ENCODE results near the gene LETM1. TPM values are rescaled to one million over a fixed set of nuclear protein-coding genes. Genes with fewer than 3 reads are reported as not detected.
A peak's percentile ranks its signal among the peaks of the same experiment; 100 is the strongest.

The LETM1 gene
- total and polyA plus RNA-seq, 2 of the 13 experiments (the other 11 are each of a cell fraction or from before 2014, with no cell fraction given) = 9.7 to 41.6 TPM

GRCh38 chr4:1899149-1900086 lies 43.5 kb upstream of the LETM1 start:
- peak; percentile 44 for FAIRE-seq
- TF ChIP-seq ZNF891 (CRISPR knock-in tag; IDR thresholded peaks at IDR 0.05) (peak; percentile 46; the same call in 1 of the 2 replicates), SOX6 (IDR thresholded peaks at IDR 0.05) (no peak), SOX6 (CRISPR knock-in tag; IDR thresholded peaks at IDR 0.05) (0 out of 2 replicates have a peak, but pooled peaks have one; percentile 11), ZNF501 (CRISPR knock-in tag; IDR thresholded peaks at IDR 0.05) (peak; percentile 69), CTCF (CRISPR knock-in tag; IDR thresholded peaks at IDR 0.05) (peak; percentile 93), KMT2A (CRISPR knock-in tag; IDR thresholded peaks at IDR 0.05) (peak; percentile 61; the same call in 1 of the 2 replicates), SOX13 (IDR thresholded peaks at IDR 0.05) (no peak), SOX13 (CRISPR knock-in tag; conservative IDR thresholded peaks at IDR 0.05 in 1 of 2, IDR thresholded peaks at IDR 0.05 in 1 of 2) (0 out of 4 replicates have a peak, but pooled peaks of 1 of the 2 experiments have one; percentile 11), NBN (conservative IDR thresholded peaks at IDR 0.05) (no peak), ZNF335 (CRISPR knock-in tag; IDR thresholded peaks at IDR 0.05) (0 out of 2 replicates have a peak, but pooled peaks have one; percentile 44), ELF3 (CRISPR knock-in tag; IDR thresholded peaks at IDR 0.05) (peak; percentile 38; the same call in 1 of the 2 replicates), ZBTB34 (CRISPR knock-in tag; IDR thresholded peaks at IDR 0.05) (no peak), ZNF350 (CRISPR knock-in tag; IDR thresholded peaks at IDR 0.05; ENCODE audit: borderline replicate concordance, low read depth) (peak; percentile 35; the same call in 1 of the 2 replicates), HOXA3 (CRISPR knock-in tag; IDR thresholded peaks at IDR 0.05) (peak; percentile 49; the same call in 1 of the 2 replicates), GATAD2A (CRISPR knock-in tag; IDR thresholded peaks at IDR 0.05) (0 out of 2 replicates have a peak, but pooled peaks have one; percentile 14), YY1 (IDR thresholded peaks at IDR 0.05; ENCODE audit: insufficient read depth, insufficient replicate concordance, low read depth, low read length) (peak; percentile 17), RCOR2 (CRISPR knock-in tag; IDR thresholded peaks at IDR 0.05) (peak; percentile 61; the same call in 1 of the 2 replicates)
- TF ChIP-seq, protein P1, sequence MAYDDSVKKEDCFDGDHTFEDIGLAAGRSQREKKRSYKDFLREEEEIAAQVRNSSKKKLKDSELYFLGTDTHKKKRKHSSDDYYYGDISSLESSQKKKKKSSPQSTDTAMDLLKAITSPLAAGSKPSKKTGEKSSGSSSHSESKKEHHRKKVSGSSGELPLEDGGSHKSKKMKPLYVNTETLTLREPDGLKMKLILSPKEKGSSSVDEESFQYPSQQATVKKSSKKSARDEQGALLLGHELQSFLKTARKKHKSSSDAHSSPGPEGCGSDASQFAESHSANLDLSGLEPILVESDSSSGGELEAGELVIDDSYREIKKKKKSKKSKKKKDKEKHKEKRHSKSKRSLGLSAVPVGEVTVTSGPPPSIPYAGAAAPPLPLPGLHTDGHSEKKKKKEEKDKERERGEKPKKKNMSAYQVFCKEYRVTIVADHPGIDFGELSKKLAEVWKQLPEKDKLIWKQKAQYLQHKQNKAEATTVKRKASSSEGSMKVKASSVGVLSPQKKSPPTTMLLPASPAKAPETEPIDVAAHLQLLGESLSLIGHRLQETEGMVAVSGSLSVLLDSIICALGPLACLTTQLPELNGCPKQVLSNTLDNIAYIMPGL (CRISPR knock-in tag; IDR thresholded peaks at IDR 0.05; ENCODE audit: borderline replicate concordance in 1 of 2, low read depth in 1 of 2) = peak in 1 of 2 experiments; percentile 43; a peak in 1 of 4 replicates

More at GRCh38 chr4:1899149-1900086, 43.5 kb upstream of the LETM1 start:
- in situ Hi-C loops (cut with HindIII; ENCODE audit: extremely low pct_ligation_motif_present, low pct_unique_long_range_greater_than_20kb) (loop anchor here (5.0 kb wide), 1 partner anchor 37 kb away; no protein-coding TSS in a partner anchor), intact Hi-C loops (cut with micrococcal nuclease; ENCODE audit: unreplicated experiment) (loop anchor here (1.0 to 5.0 kb wide), 3 partner anchors 43 to 153 kb away; partner anchors contain the start of gene LETM1)
- H4K20me1 ChIP-seq (ENCODE audit: insufficient read depth, low read length) = peaks cover 19% of the 10 kb centered on the region
- no peaks in the 10 kb centered on the region for H3K9me3 ChIP-seq (ENCODE audit: low read length)
- H3K4me2 ChIP-seq (ENCODE audit: low read depth, low read length) = no peak overlapping the region
- no peak overlapping the region for H2AFZ ChIP-seq (ENCODE audit: low read length)
- WGBS (ENCODE audit: low lambda C conversion rate) = 33% methylated on average over 12 of the region's 15 CpGs
- H3K27ac ChIP-seq (ENCODE audit: extremely low read length, insufficient read depth, low read length) = no peak overlapping the region
- no peak overlapping the region for H3K4me3 ChIP-seq (replicated peaks in 1 of 3; ENCODE audit: insufficient read depth in 1 of 3, low read depth in 2 of 3, low read length in 3 of 3)
- BruUV-seq (replicated peaks) = no TSS peak
- H3K27me3 ChIP-seq (ENCODE audit: control insufficient read depth in 1 of 2, insufficient read depth in 2 of 2, low read length in 2 of 2) = no peaks in the 10 kb centered on the region
- ATAC-seq (peak; percentile 93), DNase-seq (ENCODE audit: low spot score) (peak; percentile 70)
- peaks cover 13 to 50% of the 10 kb centered on the region in 2 experiments for H3K36me3 ChIP-seq (replicated peaks in 1 of 2; ENCODE audit: control insufficient read depth in 1 of 2, insufficient read depth in 2 of 2, low read length in 2 of 2)
- no peak overlapping the region for H3K9ac ChIP-seq (ENCODE audit: insufficient read depth, low read depth, low read length)
- ChIA-PET CTCF (ENCODE audit: low intra/inter-chr PET ratio, low total read pairs) (interaction anchor here (1.1 to 2.1 kb wide), 6 partner anchors 31 to 153 kb away, joined by 3 to 12 read pairs (median 4); partner anchors contain the start of gene LETM1), POLR2A (interaction anchor here (1.0 kb wide), 1 partner anchor 43 kb away, joined by 4 read pairs; no protein-coding TSS in a partner anchor)
- peaks cover 53% of the 10 kb centered on the region for H3K4me1 ChIP-seq (ENCODE audit: insufficient read depth, low read length)
- peaks cover 84% of the 10 kb centered on the region for H3K79me2 ChIP-seq (ENCODE audit: insufficient read depth, low read length)
